ENCODE results near the gene ELAPOR2.

DNA sequence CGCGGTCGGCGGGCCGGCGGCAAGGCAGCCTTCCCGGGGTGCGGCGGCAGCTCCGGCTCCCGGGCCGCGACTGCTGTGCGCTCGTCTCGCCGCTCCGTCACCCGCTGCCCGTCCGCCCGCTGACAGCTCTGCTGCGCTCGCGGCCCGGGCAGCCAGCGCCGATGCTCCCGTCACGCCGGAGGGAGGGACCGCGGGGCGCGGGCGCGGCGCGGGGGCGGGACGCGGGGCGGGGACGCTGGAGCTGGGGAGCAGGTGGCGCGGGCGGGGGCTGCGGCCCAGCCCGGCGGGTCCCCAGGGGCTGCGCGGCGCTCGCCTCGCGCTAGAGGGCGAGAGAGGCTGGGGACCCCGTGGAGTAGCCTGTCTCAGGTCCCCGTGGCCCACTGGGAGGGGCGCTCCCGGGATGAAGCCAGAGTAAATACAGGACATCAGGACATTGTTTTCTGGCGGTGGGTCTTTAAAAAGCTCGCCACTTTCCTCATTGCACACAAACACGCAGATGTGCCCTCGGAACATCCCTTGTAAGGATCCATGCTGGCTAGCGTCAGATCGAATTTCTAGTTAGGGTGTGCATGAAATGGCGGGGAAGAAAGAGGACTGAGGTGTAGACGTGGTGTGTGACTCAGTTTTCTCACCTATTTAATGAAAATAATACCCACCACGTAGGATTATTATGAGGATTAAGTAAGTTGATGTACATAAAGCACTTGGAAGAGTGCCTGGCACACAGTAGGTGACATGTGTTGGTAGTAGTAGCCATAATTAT, at the start of gene ELAPOR2:
- TF ChIP-seq, protein P1, sequence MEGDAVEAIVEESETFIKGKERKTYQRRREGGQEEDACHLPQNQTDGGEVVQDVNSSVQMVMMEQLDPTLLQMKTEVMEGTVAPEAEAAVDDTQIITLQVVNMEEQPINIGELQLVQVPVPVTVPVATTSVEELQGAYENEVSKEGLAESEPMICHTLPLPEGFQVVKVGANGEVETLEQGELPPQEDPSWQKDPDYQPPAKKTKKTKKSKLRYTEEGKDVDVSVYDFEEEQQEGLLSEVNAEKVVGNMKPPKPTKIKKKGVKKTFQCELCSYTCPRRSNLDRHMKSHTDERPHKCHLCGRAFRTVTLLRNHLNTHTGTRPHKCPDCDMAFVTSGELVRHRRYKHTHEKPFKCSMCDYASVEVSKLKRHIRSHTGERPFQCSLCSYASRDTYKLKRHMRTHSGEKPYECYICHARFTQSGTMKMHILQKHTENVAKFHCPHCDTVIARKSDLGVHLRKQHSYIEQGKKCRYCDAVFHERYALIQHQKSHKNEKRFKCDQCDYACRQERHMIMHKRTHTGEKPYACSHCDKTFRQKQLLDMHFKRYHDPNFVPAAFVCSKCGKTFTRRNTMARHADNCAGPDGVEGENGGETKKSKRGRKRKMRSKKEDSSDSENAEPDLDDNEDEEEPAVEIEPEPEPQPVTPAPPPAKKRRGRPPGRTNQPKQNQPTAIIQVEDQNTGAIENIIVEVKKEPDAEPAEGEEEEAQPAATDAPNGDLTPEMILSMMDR (IDR thresholded peaks at IDR 0.05; ENCODE audit: low read depth, low read length, missing input control): peak; percentile 27
- TF ChIP-seq YY1 (IDR thresholded peaks at IDR 0.05) (no peak), FOXA1 (IDR thresholded peaks at IDR 0.05) (no peak), TAF1 (conservative IDR thresholded peaks at IDR 0.05) (no peak), EGR1 (IDR thresholded peaks at IDR 0.05; ENCODE audit: low read depth in 2 of 2) (no peak), JUND (IDR thresholded peaks at IDR 0.05) (no peak), SP1 (IDR thresholded peaks at IDR 0.05) (no peak)
- TF ChIP-seq, protein P2, sequence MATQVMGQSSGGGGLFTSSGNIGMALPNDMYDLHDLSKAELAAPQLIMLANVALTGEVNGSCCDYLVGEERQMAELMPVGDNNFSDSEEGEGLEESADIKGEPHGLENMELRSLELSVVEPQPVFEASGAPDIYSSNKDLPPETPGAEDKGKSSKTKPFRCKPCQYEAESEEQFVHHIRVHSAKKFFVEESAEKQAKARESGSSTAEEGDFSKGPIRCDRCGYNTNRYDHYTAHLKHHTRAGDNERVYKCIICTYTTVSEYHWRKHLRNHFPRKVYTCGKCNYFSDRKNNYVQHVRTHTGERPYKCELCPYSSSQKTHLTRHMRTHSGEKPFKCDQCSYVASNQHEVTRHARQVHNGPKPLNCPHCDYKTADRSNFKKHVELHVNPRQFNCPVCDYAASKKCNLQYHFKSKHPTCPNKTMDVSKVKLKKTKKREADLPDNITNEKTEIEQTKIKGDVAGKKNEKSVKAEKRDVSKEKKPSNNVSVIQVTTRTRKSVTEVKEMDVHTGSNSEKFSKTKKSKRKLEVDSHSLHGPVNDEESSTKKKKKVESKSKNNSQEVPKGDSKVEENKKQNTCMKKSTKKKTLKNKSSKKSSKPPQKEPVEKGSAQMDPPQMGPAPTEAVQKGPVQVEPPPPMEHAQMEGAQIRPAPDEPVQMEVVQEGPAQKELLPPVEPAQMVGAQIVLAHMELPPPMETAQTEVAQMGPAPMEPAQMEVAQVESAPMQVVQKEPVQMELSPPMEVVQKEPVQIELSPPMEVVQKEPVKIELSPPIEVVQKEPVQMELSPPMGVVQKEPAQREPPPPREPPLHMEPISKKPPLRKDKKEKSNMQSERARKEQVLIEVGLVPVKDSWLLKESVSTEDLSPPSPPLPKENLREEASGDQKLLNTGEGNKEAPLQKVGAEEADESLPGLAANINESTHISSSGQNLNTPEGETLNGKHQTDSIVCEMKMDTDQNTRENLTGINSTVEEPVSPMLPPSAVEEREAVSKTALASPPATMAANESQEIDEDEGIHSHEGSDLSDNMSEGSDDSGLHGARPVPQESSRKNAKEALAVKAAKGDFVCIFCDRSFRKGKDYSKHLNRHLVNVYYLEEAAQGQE (IDR thresholded peaks at IDR 0.05): no peak
- TF ChIP-seq, protein P3, sequence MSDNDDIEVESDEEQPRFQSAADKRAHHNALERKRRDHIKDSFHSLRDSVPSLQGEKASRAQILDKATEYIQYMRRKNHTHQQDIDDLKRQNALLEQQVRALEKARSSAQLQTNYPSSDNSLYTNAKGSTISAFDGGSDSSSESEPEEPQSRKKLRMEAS (IDR thresholded peaks at IDR 0.05): no peak
